OCI-LY3 (cell line): ENCODE data around the gene CA10.

ENCODE experiments used
- EZH2phosphoT487 ChIP-seq: fragments of 200-600 bp; shearing (Covaris generic); IDR thresholded peaks from 2 replicates; pipeline ENCODE4 v1.6.1; 2018; ENCODE audit warnings: antibody characterized with exemption, mixed run types, low read depth
- TF ChIP-seq, protein P1 (sequence below): fragments of 200-600, 300-600 bp; sonication (generic); IDR thresholded peaks from 2 replicates; pipeline ENCODE4 v1.5.1; 2014; ENCODE audit warnings: antibody characterized with exemption, low read length, low read depth

DNA sequence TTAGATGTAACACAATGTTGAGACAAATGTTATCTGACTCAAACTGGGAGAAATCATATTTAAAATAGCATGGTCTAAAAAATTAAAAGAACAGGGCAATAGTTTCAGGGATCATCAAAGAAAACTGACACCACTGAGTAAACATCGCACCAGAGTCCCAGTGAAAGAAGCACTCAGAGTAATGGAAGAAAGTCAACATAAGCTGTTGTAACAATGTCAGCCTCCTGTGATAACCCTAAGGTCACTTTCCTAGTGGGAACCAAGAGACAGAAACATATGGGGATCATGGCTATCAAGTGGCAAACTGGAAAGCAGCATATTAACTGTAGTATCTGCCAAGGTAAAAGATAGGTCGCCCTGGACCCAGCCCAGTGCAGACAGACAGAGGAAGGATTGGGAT lies 160.8 kb downstream of the CA10 start:
- TF ChIP-seq, protein P1, sequence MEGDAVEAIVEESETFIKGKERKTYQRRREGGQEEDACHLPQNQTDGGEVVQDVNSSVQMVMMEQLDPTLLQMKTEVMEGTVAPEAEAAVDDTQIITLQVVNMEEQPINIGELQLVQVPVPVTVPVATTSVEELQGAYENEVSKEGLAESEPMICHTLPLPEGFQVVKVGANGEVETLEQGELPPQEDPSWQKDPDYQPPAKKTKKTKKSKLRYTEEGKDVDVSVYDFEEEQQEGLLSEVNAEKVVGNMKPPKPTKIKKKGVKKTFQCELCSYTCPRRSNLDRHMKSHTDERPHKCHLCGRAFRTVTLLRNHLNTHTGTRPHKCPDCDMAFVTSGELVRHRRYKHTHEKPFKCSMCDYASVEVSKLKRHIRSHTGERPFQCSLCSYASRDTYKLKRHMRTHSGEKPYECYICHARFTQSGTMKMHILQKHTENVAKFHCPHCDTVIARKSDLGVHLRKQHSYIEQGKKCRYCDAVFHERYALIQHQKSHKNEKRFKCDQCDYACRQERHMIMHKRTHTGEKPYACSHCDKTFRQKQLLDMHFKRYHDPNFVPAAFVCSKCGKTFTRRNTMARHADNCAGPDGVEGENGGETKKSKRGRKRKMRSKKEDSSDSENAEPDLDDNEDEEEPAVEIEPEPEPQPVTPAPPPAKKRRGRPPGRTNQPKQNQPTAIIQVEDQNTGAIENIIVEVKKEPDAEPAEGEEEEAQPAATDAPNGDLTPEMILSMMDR = no peak
- no peak for TF ChIP-seq EZH2phosphoT487
